ENCODE results near the gene SUN3. TPM values are rescaled to one million over a fixed set of nuclear protein-coding genes. Genes with fewer than 3 reads are reported as not detected.

SUN3 gene
- total and polyA plus RNA-seq, 9 of the 15 experiments (the other 6 are each of a cell fraction or from before 2014, with no cell fraction given), result 0.04 to 0.06 TPM; not detected in 7

DNA sequence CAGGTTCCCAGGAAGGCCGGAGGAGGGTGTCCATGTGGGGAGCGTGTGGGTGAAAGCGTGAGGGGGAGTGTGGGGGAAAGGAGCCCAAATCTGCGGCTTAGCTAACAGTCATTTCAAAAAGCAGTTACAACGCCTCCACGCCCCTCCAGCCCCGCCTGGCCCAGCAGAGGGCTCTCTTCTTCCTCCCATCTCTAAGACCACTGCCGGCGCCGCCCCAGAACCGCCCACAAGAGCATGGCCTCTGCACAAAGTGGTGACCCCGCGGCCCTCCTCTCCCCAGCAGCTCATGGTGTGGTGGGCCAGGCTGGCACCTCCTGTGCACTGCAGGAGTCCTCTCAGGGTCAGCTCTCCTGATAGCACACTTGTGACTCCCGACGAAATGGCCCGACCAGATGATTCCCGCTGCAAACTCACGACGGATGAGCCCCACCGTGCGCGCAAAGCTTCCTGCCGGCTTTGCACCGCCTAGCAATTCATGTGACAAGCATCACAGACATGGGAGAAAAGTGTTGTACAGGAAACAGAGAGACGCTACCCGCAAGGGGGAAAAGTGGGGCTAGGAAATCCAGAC, 37.1 kb downstream of the SUN3 start:
- H3K9me3 ChIP-seq (replicated peaks; ENCODE audit: control insufficient read depth, insufficient read depth, low read depth, low read length), result no peaks in the 10 kb centered on the region
- 33% methylated on average over 19 of the region's 26 CpGs for WGBS (ENCODE audit: insufficient coverage, low coverage, missing lambda C conversion rate)
- no peak for FAIRE-seq
- H2AFZ ChIP-seq (ENCODE audit: low read depth, low read length), result peak overlapping the region; percentile 94
- peak overlapping the region in 1 of 2 experiments; percentile 83; a peak in 2 of 4 replicates for H3K9ac ChIP-seq (ENCODE audit: insufficient read depth in 1 of 2, low read depth in 2 of 2, low read length in 2 of 2)
- no peak overlapping the region for H3K4me3 ChIP-seq
- H3K27ac ChIP-seq (ENCODE audit: extremely low read depth, low read depth, low read length), result no peak overlapping the region; the same call in 2 of the 3 replicates
- H3K36me3 ChIP-seq (ENCODE audit: control insufficient read depth, insufficient read depth, low read length), result no peaks in the 10 kb centered on the region
- no peaks in the 10 kb centered on the region for H3K9me1 ChIP-seq (ENCODE audit: control insufficient read depth, insufficient read depth, low read length)
- intact Hi-C loops (cut with micrococcal nuclease), result loop anchor here (1.0 kb wide), 1 partner anchor 118 kb away; no protein-coding TSS in a partner anchor
- CTCF ChIA-PET (ENCODE audit: low intra/inter-chr PET ratio), result interaction anchor here (0.6 to 1.4 kb wide), 5 partner anchors 100 to 119 kb away, joined by 3 to 6 read pairs (median 3); no protein-coding TSS in a partner anchor
- BruUV-seq (replicated peaks), result no TSS peak
- POLR2A ChIA-PET, result interaction anchor here (0.6 kb wide), 1 partner anchor 20 kb away, joined by 3 read pairs; no protein-coding TSS in a partner anchor
- peak; percentile 100 for ATAC-seq
- no peaks in the 10 kb centered on the region for H3K27me3 ChIP-seq (ENCODE audit: control insufficient read depth in 2 of 2, insufficient read depth in 2 of 2, low read length in 2 of 2)
- H3K79me2 ChIP-seq (ENCODE audit: control insufficient read depth, insufficient read depth, low read length), result no peaks in the 10 kb centered on the region
- H3K4me2 ChIP-seq (ENCODE audit: insufficient read depth, low read length), result peak overlapping the region; percentile 34
- in situ Hi-C loops (cut with MboI), result no loop called here
- no peaks in the 10 kb centered on the region; the same call in 1 of the 2 replicates for H4K20me1 ChIP-seq (replicated peaks; ENCODE audit: control insufficient read depth, insufficient read depth, low read length)
- peak; percentile 33 to 74 (median 53) for DNase-seq (ENCODE audit: extremely low read depth in 1 of 4, low spot score in 3 of 4)
- peaks cover 0 to 8% of the 10 kb centered on the region in 2 experiments; a peak in 2 of 5 replicates for H3K4me1 ChIP-seq (replicated peaks in 1 of 2; ENCODE audit: control insufficient read depth in 2 of 2, insufficient read depth in 2 of 2, low read length in 2 of 2)
- TF ChIP-seq CXXC5 (CRISPR knock-in tag; IDR thresholded peaks at IDR 0.05), result peak; percentile 41
- TF ChIP-seq, protein P1, sequence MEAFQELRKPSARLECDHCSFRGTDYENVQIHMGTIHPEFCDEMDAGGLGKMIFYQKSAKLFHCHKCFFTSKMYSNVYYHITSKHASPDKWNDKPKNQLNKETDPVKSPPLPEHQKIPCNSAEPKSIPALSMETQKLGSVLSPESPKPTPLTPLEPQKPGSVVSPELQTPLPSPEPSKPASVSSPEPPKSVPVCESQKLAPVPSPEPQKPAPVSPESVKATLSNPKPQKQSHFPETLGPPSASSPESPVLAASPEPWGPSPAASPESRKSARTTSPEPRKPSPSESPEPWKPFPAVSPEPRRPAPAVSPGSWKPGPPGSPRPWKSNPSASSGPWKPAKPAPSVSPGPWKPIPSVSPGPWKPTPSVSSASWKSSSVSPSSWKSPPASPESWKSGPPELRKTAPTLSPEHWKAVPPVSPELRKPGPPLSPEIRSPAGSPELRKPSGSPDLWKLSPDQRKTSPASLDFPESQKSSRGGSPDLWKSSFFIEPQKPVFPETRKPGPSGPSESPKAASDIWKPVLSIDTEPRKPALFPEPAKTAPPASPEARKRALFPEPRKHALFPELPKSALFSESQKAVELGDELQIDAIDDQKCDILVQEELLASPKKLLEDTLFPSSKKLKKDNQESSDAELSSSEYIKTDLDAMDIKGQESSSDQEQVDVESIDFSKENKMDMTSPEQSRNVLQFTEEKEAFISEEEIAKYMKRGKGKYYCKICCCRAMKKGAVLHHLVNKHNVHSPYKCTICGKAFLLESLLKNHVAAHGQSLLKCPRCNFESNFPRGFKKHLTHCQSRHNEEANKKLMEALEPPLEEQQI (IDR thresholded peaks at IDR 0.05), result 0 out of 2 replicates have a peak, but pooled peaks have one; percentile 25
- TF ChIP-seq, protein P2, sequence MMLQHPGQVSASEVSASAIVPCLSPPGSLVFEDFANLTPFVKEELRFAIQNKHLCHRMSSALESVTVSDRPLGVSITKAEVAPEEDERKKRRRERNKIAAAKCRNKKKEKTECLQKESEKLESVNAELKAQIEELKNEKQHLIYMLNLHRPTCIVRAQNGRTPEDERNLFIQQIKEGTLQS (IDR thresholded peaks at IDR 0.05), result no peak
- TF ChIP-seq, protein P2 (CRISPR knock-in tag; conservative IDR thresholded peaks at IDR 0.05), result no peak
- TF ChIP-seq, protein P3, sequence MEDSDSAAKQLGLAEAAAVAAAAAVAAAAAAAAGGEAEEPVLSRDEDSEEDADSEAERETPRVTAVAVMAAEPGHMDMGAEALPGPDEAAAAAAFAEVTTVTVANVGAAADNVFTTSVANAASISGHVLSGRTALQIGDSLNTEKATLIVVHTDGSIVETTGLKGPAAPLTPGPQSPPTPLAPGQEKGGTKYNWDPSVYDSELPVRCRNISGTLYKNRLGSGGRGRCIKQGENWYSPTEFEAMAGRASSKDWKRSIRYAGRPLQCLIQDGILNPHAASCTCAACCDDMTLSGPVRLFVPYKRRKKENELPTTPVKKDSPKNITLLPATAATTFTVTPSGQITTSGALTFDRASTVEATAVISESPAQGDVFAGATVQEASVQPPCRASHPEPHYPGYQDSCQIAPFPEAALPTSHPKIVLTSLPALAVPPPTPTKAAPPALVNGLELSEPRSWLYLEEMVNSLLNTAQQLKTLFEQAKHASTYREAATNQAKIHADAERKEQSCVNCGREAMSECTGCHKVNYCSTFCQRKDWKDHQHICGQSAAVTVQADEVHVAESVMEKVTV (CRISPR knock-in tag; IDR thresholded peaks at IDR 0.05), result peak; percentile 39; the same call in 1 of the 2 replicates
- peak; percentile 72 to 77 for TF ChIP-seq RAD21 (CRISPR knock-in tag; conservative IDR thresholded peaks at IDR 0.05 in 1 of 2, IDR thresholded peaks at IDR 0.05 in 1 of 2)
- TF ChIP-seq YY1 (IDR thresholded peaks at IDR 0.05; ENCODE audit: borderline replicate concordance in 1 of 3, control insufficient read depth in 1 of 3, extremely low read depth in 1 of 3, insufficient read depth in 3 of 3, insufficient read length in 1 of 3, insufficient replicate concordance in 2 of 3, low read depth in 1 of 3, low read length in 2 of 3), result peak in 1 of 3 experiments; percentile 49
- peak; percentile 49; the same call in 1 of the 2 replicates for TF ChIP-seq ZBTB7A (IDR thresholded peaks at IDR 0.05; ENCODE audit: borderline replicate concordance, control insufficient read depth, low read depth, low read length)
